Liver (tissue), 9 donors: ENCODE results near the gene LINGO4. TPM values are rescaled to one million over a fixed set of nuclear protein-coding genes. Genes with fewer than 3 reads are reported as not detected.

ENCODE experiments used
- DNase-seq: peaks from one replicate; pipeline ENCODE4 v3.0.0-alpha.2; 2017; ENCODE audit warnings: low spot score
- H3K27ac ChIP-seq, 2 donors: one replicate each; pipeline ENCODE4 v1.7.0; 2013; ENCODE audit warnings: inconsistent platforms in 2 of 2, low read length in 2 of 2, control low read depth in 1 of 2, low read depth in 1 of 2, mild to moderate bottlenecking in 1 of 2
- H3K27me3 ChIP-seq, 4 donors: one replicate each; pipeline versions ENCODE4 v1.6.1 to v1.7.0; 2013; ENCODE audit warnings: low read length in 3 of 4, inconsistent platforms in 1 of 4, mild to moderate bottlenecking in 1 of 4, moderate library complexity in 1 of 4; ENCODE audit not compliant: control insufficient read depth in 4 of 4, insufficient read depth in 4 of 4
- H3K36me3 ChIP-seq, 4 donors: one replicate each; pipeline versions ENCODE4 v1.6.1 to v1.7.0; 2013; ENCODE audit warnings: low read length in 3 of 4, mild to moderate bottlenecking in 3 of 4, low read depth in 1 of 4, moderate library complexity in 1 of 4; ENCODE audit not compliant: control insufficient read depth in 4 of 4, insufficient read depth in 3 of 4
- H3K4me1 ChIP-seq, 4 donors: one replicate each; pipeline versions ENCODE4 v1.6.1 to v1.7.0; 2013; ENCODE audit warnings: low read length in 3 of 4, mild to moderate bottlenecking in 3 of 4, moderate library complexity in 1 of 4; ENCODE audit not compliant: control insufficient read depth in 4 of 4, insufficient read depth in 4 of 4
- H3K4me3 ChIP-seq, 3 donors: one replicate each; pipeline versions ENCODE4 v1.6.1 to v1.7.0; 2013; ENCODE audit warnings: low read length in 3 of 3, control low read depth in 1 of 3, low read depth in 1 of 3, mild to moderate bottlenecking in 1 of 3
- H3K9ac ChIP-seq, 2 donors: one replicate each; pipeline ENCODE4 v1.7.0; 2013; ENCODE audit warnings: low read length in 2 of 2, mild to moderate bottlenecking in 2 of 2, moderate library complexity in 2 of 2, control low read depth in 1 of 2, low read depth in 1 of 2
- H3K9me3 ChIP-seq, 4 donors: one replicate each; pipeline versions ENCODE4 v1.6.1 to v1.7.0; 2013; ENCODE audit warnings: low read length in 3 of 4; ENCODE audit not compliant: control insufficient read depth in 4 of 4
- EGR1 ChIP-seq, 2 donors: IDR thresholded peaks; 2 replicates each; pipeline ENCODE4 v1.6.1; 2016 to 2018; ENCODE audit warnings: antibody characterized with exemption in 2 of 2, low read depth in 2 of 2
- FOXA2 ChIP-seq: IDR thresholded peaks from 2 replicates; pipeline ENCODE4 v1.6.1; 2016; ENCODE audit warnings: antibody characterized with exemption
- GABPA ChIP-seq, 2 donors: IDR thresholded peaks in 1 of 2; conservative IDR thresholded peaks in 1 of 2; 2 replicates each; pipeline ENCODE4 v1.6.1; 2016; ENCODE audit warnings: antibody characterized with exemption in 2 of 2, mild to moderate bottlenecking in 1 of 2, moderate library complexity in 1 of 2
- HNF4A ChIP-seq, 2 donors: conservative IDR thresholded peaks; 2 replicates each; pipeline ENCODE4 v1.6.1; 2016; ENCODE audit warnings: antibody characterized with exemption in 2 of 2, mild to moderate bottlenecking in 2 of 2
- HNF4G ChIP-seq: IDR thresholded peaks from 2 replicates; pipeline ENCODE4 v1.6.1; 2016; ENCODE audit warnings: antibody characterized with exemption
- JUND ChIP-seq, 2 donors: IDR thresholded peaks; 2 replicates each; pipeline ENCODE4 v1.6.1; 2016; ENCODE audit warnings: antibody characterized with exemption in 2 of 2
- NR2F2 ChIP-seq: IDR thresholded peaks from 2 replicates; pipeline ENCODE4 v1.6.1; 2016; ENCODE audit warnings: antibody characterized with exemption
- RXRA ChIP-seq, 2 donors: IDR thresholded peaks; 2 replicates each; pipeline ENCODE4 v1.6.1; 2017 to 2018; ENCODE audit warnings: antibody characterized with exemption in 2 of 2, mild to moderate bottlenecking in 1 of 2
- SP1 ChIP-seq: IDR thresholded peaks from 2 replicates; pipeline ENCODE4 v1.6.1; 2018; ENCODE audit warnings: antibody characterized with exemption, mild to moderate bottlenecking
- TAF1 ChIP-seq: conservative IDR thresholded peaks from 2 replicates; pipeline ENCODE4 v1.6.1; 2016; ENCODE audit warnings: antibody characterized with exemption, mild to moderate bottlenecking
- YY1 ChIP-seq: IDR thresholded peaks from 2 replicates; pipeline ENCODE4 v1.6.1; 2016; ENCODE audit warnings: antibody characterized with exemption, mild to moderate bottlenecking
- WGBS: extraction: QIAGEN DNeasy Blood & Tissue Kit; methylation state at CpG from one replicate; pipeline ENCODE4 v1.1.7; 2013; 5-methylcytosine and 5-hydroxymethylcytosine counted together
- polyA plus RNA-seq, 2 donors: library from polyadenylated mRNA; stranded (reverse) in 1 of 2; unstranded in 1 of 2; fragments of 200-250 nt in 1 of 2; fragments of >200 nt in 1 of 2; fragmentation: Nextera tagmentation in 1 of 2; extraction: Ambion mirVana in 1 of 2; gene quantifications; one replicate each; pipeline versions ENCODE4 v1.2.1 to v1.2.3, GENCODE V29; 2013 to 2015
- total RNA-seq, 2 donors: library from RNA; depleted of rRNA; stranded (reverse); fragments of >200 nt; gene quantifications; one replicate each; pipeline ENCODE4 v1.2.3, GENCODE V29; 2014
- TF ChIP-seq, protein P1 (sequence below): IDR thresholded peaks from 2 replicates; pipeline ENCODE4 v1.6.1; 2016; ENCODE audit warnings: antibody characterized with exemption, mild to moderate bottlenecking
- TF ChIP-seq, protein P2 (sequence below): IDR thresholded peaks from 2 replicates; pipeline ENCODE4 v1.6.1; 2016; ENCODE audit warnings: antibody characterized with exemption
- TF ChIP-seq, protein P3 (sequence below): fragments of 150-350 bp; IDR thresholded peaks from 2 replicates; pipeline ENCODE4 v1.5.1; 2017; ENCODE audit warnings: improper control_type of control experiment, low read depth, low read length; ENCODE audit not compliant: missing input control
- TF ChIP-seq, protein P4 (sequence below): IDR thresholded peaks from 2 replicates; pipeline ENCODE4 v1.6.1; 2016; ENCODE audit warnings: antibody characterized with exemption
- TF ChIP-seq, protein P5 (sequence below): IDR thresholded peaks from 2 replicates; pipeline ENCODE4 v1.6.1; 2016; ENCODE audit warnings: antibody characterized with exemption
- donor health status: healthy.
- donor health status: healthy.
- donor health status: healthy.
- donor health status: healthy.
- donor health status: healthy.

LINGO4 gene
- total and polyA plus RNA-seq, 4 donors = 0.05 to 0.50 (median 0.09) TPM; not detected in 1

DNA sequence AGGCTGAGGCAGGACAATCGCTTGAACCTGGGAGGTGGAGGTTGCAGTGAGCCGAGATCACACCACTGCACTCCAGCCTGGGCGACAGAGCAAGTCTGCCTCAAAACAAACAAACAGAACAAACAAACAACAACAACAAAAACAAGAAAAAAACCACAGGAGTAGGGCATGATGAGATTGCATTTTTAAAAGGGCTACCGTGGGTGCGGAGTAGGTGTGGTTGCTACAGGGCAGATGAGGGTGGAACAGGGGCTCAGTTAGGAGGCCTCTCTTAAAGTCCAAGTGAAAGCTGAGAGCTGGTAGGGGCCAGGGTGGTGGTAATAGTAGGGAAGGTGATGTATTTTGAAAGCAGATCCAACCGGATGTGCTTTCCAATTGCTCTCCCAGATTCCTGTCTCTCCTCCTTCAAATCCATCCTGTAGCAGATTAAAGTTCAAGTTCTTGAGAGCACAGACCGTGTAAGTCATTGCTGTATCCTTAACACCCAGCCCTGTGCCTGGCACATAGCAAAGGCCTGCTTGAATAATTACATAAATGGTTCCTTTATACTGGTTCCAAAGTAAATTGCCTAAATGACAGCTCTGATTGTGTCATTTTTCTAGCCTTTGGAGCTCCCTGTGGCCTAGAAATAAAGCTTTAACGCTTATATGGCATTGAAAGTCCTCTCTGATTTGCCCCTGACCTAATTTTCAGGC, 4.2 kb upstream of the LINGO4 start:
- Histone ChIP-seq H3K27me3 (no peaks in the 10 kb centered on the region), H3K4me1 (peaks cover 0 to 7% (median 2%) of the 10 kb centered on the region in 4 donors), H3K4me3 (no peak overlapping the region), H3K27ac (no peak overlapping the region), H3K36me3 (peaks cover 1 to 63% (median 47%) of the 10 kb centered on the region in 4 donors), H3K9me3 (no peaks in the 10 kb centered on the region), H3K9ac (no peak overlapping the region)
- TF ChIP-seq YY1 = no peak
- TF ChIP-seq HNF4A (conservative IDR thresholded peaks at IDR 0.05) = no peak
- WGBS = 64% methylated on average over 8 of the region's 8 CpGs
- no peak for DNase-seq

DNA sequence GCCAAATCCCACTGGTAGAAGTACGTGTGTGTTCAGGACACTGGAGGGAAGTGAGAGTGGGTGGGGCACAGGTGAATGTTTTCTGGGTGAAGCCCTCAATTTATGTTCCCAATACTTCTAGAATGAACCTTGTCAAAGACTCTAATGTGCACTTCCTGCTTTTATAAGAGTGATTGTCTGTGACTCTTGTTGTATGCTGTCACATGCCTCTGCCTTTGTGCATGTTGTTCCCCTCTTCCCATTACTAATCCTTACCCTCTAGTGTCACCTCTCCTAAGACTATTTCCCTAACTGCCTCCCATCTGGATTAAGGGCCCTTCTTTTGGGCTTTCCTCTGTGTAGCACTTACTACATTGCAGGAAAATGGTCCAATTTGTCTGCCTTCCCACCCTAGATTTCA, 2.5 kb upstream of the LINGO4 start:
- TF ChIP-seq NR2F2 = no peak
- peaks cover 0 to 4% (median under 1%) of the 10 kb centered on the region in 4 donors for H3K4me1 ChIP-seq
- H3K9me3 ChIP-seq = no peaks in the 10 kb centered on the region
- 68% methylated on average over 1 of the region's 1 CpG for WGBS
- H3K27me3 ChIP-seq = no peaks in the 10 kb centered on the region
- H3K4me3 ChIP-seq = no peak overlapping the region
- H3K36me3 ChIP-seq = peaks cover 1 to 46% (median 36%) of the 10 kb centered on the region in 4 donors
- DNase-seq = no peak
- no peak overlapping the region for H3K9ac ChIP-seq
- no peak overlapping the region for H3K27ac ChIP-seq

DNA sequence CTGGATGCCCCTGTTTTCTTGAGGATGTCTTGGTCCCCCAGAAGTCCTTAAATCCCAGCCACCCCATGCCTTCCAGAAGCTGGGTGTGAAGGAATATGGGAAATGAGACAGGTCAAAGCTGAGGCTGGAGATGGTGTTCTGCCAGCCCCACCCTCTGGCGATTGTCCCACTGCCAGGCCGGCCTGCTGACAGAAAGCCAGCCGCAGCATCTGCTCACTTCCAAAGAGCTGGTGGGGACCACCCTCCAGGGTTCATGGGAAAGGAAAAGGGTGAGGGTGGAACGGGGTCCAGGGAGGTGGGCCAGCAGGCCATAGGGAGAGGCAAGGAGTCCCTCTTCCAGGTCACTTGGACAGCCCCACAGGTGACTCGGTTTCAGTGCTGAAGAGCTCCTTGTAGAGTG, 1.9 kb upstream of the LINGO4 start:
- peaks cover 0 to 4% (median 0%) of the 10 kb centered on the region in 4 donors for H3K4me1 ChIP-seq
- no peak overlapping the region for H3K4me3 ChIP-seq
- H3K27me3 ChIP-seq = no peaks in the 10 kb centered on the region
- peaks cover 1 to 40% (median 31%) of the 10 kb centered on the region in 4 donors for H3K36me3 ChIP-seq
- H3K9ac ChIP-seq = no peak overlapping the region
- no peak for DNase-seq
- 73% methylated on average over 5 of the region's 5 CpGs for WGBS
- TF ChIP-seq FOXA2 (no peak), RXRA (IDR thresholded peaks at IDR 0.05) (no peak), HNF4A (conservative IDR thresholded peaks at IDR 0.05) (no peak), GABPA (IDR thresholded peaks at IDR 0.05 in 1 of 2, conservative IDR thresholded peaks at IDR 0.05 in 1 of 2) (no peak), TAF1 (no peak), NR2F2 (no peak), SP1 (no peak), EGR1 (IDR thresholded peaks at IDR 0.05; ENCODE audit: low read depth in 2 of 2) (no peak), HNF4G (no peak), JUND (IDR thresholded peaks at IDR 0.05) (no peak)
- TF ChIP-seq, protein P1, sequence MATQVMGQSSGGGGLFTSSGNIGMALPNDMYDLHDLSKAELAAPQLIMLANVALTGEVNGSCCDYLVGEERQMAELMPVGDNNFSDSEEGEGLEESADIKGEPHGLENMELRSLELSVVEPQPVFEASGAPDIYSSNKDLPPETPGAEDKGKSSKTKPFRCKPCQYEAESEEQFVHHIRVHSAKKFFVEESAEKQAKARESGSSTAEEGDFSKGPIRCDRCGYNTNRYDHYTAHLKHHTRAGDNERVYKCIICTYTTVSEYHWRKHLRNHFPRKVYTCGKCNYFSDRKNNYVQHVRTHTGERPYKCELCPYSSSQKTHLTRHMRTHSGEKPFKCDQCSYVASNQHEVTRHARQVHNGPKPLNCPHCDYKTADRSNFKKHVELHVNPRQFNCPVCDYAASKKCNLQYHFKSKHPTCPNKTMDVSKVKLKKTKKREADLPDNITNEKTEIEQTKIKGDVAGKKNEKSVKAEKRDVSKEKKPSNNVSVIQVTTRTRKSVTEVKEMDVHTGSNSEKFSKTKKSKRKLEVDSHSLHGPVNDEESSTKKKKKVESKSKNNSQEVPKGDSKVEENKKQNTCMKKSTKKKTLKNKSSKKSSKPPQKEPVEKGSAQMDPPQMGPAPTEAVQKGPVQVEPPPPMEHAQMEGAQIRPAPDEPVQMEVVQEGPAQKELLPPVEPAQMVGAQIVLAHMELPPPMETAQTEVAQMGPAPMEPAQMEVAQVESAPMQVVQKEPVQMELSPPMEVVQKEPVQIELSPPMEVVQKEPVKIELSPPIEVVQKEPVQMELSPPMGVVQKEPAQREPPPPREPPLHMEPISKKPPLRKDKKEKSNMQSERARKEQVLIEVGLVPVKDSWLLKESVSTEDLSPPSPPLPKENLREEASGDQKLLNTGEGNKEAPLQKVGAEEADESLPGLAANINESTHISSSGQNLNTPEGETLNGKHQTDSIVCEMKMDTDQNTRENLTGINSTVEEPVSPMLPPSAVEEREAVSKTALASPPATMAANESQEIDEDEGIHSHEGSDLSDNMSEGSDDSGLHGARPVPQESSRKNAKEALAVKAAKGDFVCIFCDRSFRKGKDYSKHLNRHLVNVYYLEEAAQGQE = no peak
- TF ChIP-seq, protein P2, sequence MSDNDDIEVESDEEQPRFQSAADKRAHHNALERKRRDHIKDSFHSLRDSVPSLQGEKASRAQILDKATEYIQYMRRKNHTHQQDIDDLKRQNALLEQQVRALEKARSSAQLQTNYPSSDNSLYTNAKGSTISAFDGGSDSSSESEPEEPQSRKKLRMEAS = no peak
- TF ChIP-seq, protein P3, sequence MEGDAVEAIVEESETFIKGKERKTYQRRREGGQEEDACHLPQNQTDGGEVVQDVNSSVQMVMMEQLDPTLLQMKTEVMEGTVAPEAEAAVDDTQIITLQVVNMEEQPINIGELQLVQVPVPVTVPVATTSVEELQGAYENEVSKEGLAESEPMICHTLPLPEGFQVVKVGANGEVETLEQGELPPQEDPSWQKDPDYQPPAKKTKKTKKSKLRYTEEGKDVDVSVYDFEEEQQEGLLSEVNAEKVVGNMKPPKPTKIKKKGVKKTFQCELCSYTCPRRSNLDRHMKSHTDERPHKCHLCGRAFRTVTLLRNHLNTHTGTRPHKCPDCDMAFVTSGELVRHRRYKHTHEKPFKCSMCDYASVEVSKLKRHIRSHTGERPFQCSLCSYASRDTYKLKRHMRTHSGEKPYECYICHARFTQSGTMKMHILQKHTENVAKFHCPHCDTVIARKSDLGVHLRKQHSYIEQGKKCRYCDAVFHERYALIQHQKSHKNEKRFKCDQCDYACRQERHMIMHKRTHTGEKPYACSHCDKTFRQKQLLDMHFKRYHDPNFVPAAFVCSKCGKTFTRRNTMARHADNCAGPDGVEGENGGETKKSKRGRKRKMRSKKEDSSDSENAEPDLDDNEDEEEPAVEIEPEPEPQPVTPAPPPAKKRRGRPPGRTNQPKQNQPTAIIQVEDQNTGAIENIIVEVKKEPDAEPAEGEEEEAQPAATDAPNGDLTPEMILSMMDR = no peak
- TF ChIP-seq, protein P4, sequence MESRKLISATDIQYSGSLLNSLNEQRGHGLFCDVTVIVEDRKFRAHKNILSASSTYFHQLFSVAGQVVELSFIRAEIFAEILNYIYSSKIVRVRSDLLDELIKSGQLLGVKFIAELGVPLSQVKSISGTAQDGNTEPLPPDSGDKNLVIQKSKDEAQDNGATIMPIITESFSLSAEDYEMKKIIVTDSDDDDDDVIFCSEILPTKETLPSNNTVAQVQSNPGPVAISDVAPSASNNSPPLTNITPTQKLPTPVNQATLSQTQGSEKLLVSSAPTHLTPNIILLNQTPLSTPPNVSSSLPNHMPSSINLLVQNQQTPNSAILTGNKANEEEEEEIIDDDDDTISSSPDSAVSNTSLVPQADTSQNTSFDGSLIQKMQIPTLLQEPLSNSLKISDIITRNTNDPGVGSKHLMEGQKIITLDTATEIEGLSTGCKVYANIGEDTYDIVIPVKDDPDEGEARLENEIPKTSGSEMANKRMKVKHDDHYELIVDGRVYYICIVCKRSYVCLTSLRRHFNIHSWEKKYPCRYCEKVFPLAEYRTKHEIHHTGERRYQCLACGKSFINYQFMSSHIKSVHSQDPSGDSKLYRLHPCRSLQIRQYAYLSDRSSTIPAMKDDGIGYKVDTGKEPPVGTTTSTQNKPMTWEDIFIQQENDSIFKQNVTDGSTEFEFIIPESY = no peak
- TF ChIP-seq, protein P5, sequence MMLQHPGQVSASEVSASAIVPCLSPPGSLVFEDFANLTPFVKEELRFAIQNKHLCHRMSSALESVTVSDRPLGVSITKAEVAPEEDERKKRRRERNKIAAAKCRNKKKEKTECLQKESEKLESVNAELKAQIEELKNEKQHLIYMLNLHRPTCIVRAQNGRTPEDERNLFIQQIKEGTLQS = no peak
- no peak overlapping the region for H3K27ac ChIP-seq
- H3K9me3 ChIP-seq = no peaks in the 10 kb centered on the region
